ENCODE measurements around the gene TM9SF2.

The TM9SF2 gene

GRCh38 chr13:99596180-99596579 is 94.9 kb downstream of the TM9SF2 start:
- no peak for TF ChIP-seq CTCF (IDR thresholded peaks at IDR 0.05)

GRCh38 chr13:99600318-99600717 is 99.0 kb downstream of the TM9SF2 start:
- no peak for TF ChIP-seq CTCF (IDR thresholded peaks at IDR 0.05)

GRCh38 chr13:99601535-99601934 is 100.3 kb downstream of the TM9SF2 start:
- no peak for TF ChIP-seq CTCF (IDR thresholded peaks at IDR 0.05)

DNA sequence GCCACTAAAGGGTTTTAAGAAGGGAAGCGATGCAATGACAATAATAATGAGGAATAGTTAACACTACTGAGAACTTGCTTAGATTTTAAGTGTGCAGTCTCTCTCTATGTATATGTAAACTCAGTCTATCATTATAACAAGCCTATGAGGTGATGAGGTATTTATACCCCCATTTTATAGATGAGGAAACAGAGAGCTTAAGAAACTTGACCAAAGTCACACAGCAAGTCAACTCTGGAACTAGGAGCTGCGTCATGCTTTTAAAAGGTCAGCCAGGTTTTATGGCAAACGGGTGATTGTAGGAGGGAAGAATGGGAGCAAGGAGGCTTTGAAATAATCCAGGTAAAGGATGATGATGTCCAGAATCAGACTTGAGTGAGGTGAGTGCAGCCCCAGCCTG is 103.4 kb downstream of the TM9SF2 start:
- TF ChIP-seq CTCF (IDR thresholded peaks at IDR 0.05) = no peak

GRCh38 chr13:99605420-99606323 is 104.4 kb downstream of the TM9SF2 start:
- TF ChIP-seq CTCF (IDR thresholded peaks at IDR 0.05) = no peak

DNA sequence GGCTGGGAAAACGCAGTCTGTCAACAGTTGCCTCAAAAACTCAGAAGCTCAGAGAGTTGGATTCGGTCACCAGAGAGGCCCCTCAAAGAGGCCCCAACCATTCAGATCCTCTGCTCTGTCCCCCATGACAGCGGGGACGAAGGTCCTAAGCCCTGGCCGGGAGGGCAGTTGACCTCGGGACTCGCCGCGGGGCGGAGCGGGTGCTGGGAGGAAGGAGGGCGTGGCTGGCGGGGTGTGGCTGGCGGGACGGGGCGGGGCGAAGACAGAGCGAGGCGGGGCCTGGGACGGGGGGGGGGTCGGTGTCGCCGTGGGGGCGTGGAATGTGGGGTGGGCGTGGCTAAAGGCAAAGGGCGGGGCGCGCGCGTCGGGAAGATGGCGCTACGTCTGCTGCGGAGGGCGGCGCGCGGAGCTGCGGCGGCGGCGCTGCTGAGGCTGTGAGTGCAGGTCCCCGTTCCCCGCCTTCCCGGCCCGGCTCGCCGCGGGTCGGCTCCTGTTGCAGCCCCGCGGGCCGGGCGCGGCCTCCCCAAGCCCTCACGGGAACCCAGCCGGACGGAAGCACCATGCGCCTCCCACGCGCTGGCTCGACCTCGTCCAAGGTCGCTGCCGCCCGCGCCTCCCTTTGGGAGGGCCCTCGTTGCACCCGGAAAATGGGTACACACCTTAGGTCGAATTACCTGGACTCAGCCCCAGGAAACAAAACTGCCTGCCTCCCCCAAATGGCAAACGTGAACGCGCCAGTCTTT is 105.2 kb downstream of the TM9SF2 start, which contains the start of gene CLYBL:
CLYBL (plus strand) TSS at position 367 of the 743 bp plus-strand sequence.
- no peak for TF ChIP-seq CTCF (IDR thresholded peaks at IDR 0.05)

GRCh38 chr13:99608345-99608744 is 107.1 kb downstream of the TM9SF2 start:
- no peak for TF ChIP-seq CTCF (IDR thresholded peaks at IDR 0.05)
